Transverse colon (tissue), 3 donors: ENCODE data around the gene KIF16B.

Source experiments
- EP300 ChIP-seq: sonication (generic); formaldehyde crosslinking; IDR thresholded peaks from one replicate; pipeline ENCODE4 v1.6.1; 2017; ENCODE audit warnings: antibody characterized with exemption, low read depth
- POLR2A ChIP-seq: fragments of 450-650 bp; IDR thresholded peaks from one replicate; pipeline ENCODE4 v1.6.1; 2016; ENCODE audit warnings: antibody characterized with exemption, mild to moderate bottlenecking, moderate library complexity
- TF ChIP-seq, protein P1 (sequence below), 5 experiments: fragments of 200-600 bp in 3 of 5; fragments of 450-650 bp in 2 of 5; sonication (generic) in 3 of 5; IDR thresholded peaks; 1 replicate in 2 of 5; 2 replicates in 3 of 5; pipeline ENCODE4 v1.5.1; 2016 to 2017; ENCODE audit warnings: antibody characterized with exemption in 5 of 5, inconsistent platforms in 3 of 5, mild to moderate bottlenecking in 2 of 5, moderate library complexity in 1 of 5

DNA sequence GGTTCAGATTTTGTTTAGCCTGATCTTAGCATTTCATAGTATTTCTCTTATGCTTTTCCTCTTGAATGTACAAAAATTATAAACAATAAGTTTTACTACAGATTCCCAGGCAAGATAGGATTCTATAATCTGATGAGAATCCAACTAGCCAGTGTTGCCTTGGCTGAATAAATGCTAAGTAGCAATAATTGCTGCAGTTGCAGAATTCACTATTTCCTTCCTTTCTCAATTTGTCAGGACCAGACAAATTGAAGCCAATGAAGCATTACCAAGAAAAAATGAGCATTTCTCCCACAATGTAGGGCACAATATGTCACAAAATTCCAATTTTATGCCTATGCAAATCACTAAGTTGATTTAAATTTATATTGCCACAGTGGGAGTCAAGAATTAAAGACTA, 260.2 kb downstream of the KIF16B start:
- TF ChIP-seq, protein P1, sequence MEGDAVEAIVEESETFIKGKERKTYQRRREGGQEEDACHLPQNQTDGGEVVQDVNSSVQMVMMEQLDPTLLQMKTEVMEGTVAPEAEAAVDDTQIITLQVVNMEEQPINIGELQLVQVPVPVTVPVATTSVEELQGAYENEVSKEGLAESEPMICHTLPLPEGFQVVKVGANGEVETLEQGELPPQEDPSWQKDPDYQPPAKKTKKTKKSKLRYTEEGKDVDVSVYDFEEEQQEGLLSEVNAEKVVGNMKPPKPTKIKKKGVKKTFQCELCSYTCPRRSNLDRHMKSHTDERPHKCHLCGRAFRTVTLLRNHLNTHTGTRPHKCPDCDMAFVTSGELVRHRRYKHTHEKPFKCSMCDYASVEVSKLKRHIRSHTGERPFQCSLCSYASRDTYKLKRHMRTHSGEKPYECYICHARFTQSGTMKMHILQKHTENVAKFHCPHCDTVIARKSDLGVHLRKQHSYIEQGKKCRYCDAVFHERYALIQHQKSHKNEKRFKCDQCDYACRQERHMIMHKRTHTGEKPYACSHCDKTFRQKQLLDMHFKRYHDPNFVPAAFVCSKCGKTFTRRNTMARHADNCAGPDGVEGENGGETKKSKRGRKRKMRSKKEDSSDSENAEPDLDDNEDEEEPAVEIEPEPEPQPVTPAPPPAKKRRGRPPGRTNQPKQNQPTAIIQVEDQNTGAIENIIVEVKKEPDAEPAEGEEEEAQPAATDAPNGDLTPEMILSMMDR (IDR thresholded peaks at IDR 0.05): no peak
- TF ChIP-seq POLR2A (no peak), EP300 (no peak)
